PFSK-1 (cell line): Measurements from ENCODE around the gene PAFAH2.

ENCODE experiments used
- FOXP2 ChIP-seq: optimal IDR thresholded peaks from 2 replicates; pipeline ENCODE3; 2011; ENCODE audit warnings: borderline replicate concordance, control low read depth, inconsistent platforms; ENCODE audit not compliant: insufficient read depth; ENCODE audit errors: extremely low read length, extremely low read depth
- POLR2AphosphoS5 ChIP-seq: IDR thresholded peaks from 2 replicates; pipeline ENCODE4 v1.6.1; 2012; ENCODE audit warnings: low read depth, mild to moderate bottlenecking, control low read depth, low read length, moderate library complexity
- REST ChIP-seq, 2 experiments: IDR thresholded peaks; 2 replicates each; pipeline versions ENCODE4 v1.6.1 to v1.8.0; 2011 to 2012; ENCODE audit warnings: low read depth in 2 of 2, low read length in 2 of 2, control low read depth in 1 of 2, inconsistent platforms in 1 of 2, mild to moderate bottlenecking in 1 of 2, moderate library complexity in 1 of 2; ENCODE audit not compliant: insufficient read depth in 1 of 2
- SIN3A ChIP-seq: IDR thresholded peaks from 2 replicates; pipeline ENCODE4 v1.6.1; 2012; ENCODE audit warnings: mild to moderate bottlenecking, low read length, moderate library complexity, borderline replicate concordance; ENCODE audit not compliant: insufficient read depth
- TAF1 ChIP-seq: IDR thresholded peaks from 2 replicates; pipeline ENCODE4 v1.6.1; 2012; ENCODE audit warnings: low read length, control low read depth, borderline replicate concordance; ENCODE audit not compliant: insufficient read depth

PAFAH2 gene

GRCh38 chr1:26044971-26045721, 47.3 kb upstream of the PAFAH2 start:
- TF ChIP-seq FOXP2 (no peak), SIN3A (no peak), TAF1 (no peak), POLR2AphosphoS5 (no peak)

- TF ChIP-seq POLR2AphosphoS5 (no peak), SIN3A (no peak)
Measured at GRCh38 chr1:26044414-26044813, 46.6 kb upstream of the PAFAH2 start.

- no peak for TF ChIP-seq POLR2AphosphoS5
- TF ChIP-seq SIN3A = no peak
- no peak for TF ChIP-seq FOXP2
- no peak for TF ChIP-seq REST (IDR thresholded peaks at IDR 0.05; ENCODE audit: insufficient read depth in 1 of 2, low read depth in 2 of 2, low read length in 2 of 2)
- TF ChIP-seq TAF1 = no peak
Measured at GRCh38 chr1:26043765-26044164, 45.9 kb upstream of the PAFAH2 start.

- TF ChIP-seq SIN3A (no peak), TAF1 (no peak), FOXP2 (no peak)
Measured at GRCh38 chr1:26041978-26042377, 44.1 kb upstream of the PAFAH2 start.

GRCh38 chr1:26041401-26041800, 43.5 kb upstream of the PAFAH2 start:
- TF ChIP-seq TAF1 (no peak), FOXP2 (no peak), POLR2AphosphoS5 (no peak), SIN3A (no peak), REST (IDR thresholded peaks at IDR 0.05; ENCODE audit: insufficient read depth in 1 of 2, low read depth in 2 of 2, low read length in 2 of 2) (no peak)

GRCh38 chr1:26038904-26039303, 41.0 kb upstream of the PAFAH2 start:
- no peak for TF ChIP-seq FOXP2
- no peak for TF ChIP-seq REST (IDR thresholded peaks at IDR 0.05; ENCODE audit: insufficient read depth in 1 of 2, low read depth in 2 of 2, low read length in 2 of 2)

- no peak for TF ChIP-seq SIN3A
- TF ChIP-seq TAF1 = no peak
- no peak for TF ChIP-seq POLR2AphosphoS5
- TF ChIP-seq FOXP2 = no peak
- no peak for TF ChIP-seq REST (IDR thresholded peaks at IDR 0.05; ENCODE audit: insufficient read depth in 1 of 2, low read depth in 2 of 2, low read length in 2 of 2)
Measured at GRCh38 chr1:26038477-26038876, 40.6 kb upstream of the PAFAH2 start.
